HPDE6-E6E7 (cell line): ENCODE measurements around the gene PGBD2.
"Not testable (repeated sequence)": the region's sequence is repeated elsewhere in the genome, so short reads cannot be mapped to it uniquely, and the experiment has no call there.

Source experiments
- DNase-seq: peaks from one replicate; pipeline ENCODE4 v3.0.0; 2011; ENCODE audit warnings: missing footprints; ENCODE audit errors: extremely low spot score

PGBD2 gene

GRCh38 chr1:248886237-248886895 lies 19.7 kb upstream of the PGBD2 start:
- DNase-seq: no peak

- DNase-seq: not testable (repeated sequence)
Measured at GRCh38 chr1:248889914-248890243, 16.2 kb upstream of the PGBD2 start.

- no peak for DNase-seq
Measured at GRCh38 chr1:248890549-248891498, 15.2 kb upstream of the PGBD2 start.

GRCh38 chr1:248891758-248892157 lies 14.3 kb upstream of the PGBD2 start:
- DNase-seq: no peak

- DNase-seq: no peak
Measured at GRCh38 chr1:248892590-248892989, 13.4 kb upstream of the PGBD2 start.

GRCh38 chr1:248894837-248895236 lies 11.2 kb upstream of the PGBD2 start:
- DNase-seq: no peak

- no peak for DNase-seq
Measured at GRCh38 chr1:248897412-248898337, 8.4 kb upstream of the PGBD2 start.

GRCh38 chr1:248900637-248901036 lies 5.4 kb upstream of the PGBD2 start:
- no peak for DNase-seq

GRCh38 chr1:248901578-248901977 lies 4.5 kb upstream of the PGBD2 start:
- no peak for DNase-seq

GRCh38 chr1:248904437-248905216 lies 1.4 kb upstream of the PGBD2 start:
- no peak for DNase-seq

- no peak for DNase-seq
Measured at GRCh38 chr1:248905662-248906008, 400 bp upstream of the PGBD2 start.

GRCh38 chr1:248906753-248907661 lies 972 bp downstream of the PGBD2 start:
- no peak for DNase-seq

GRCh38 chr1:248910761-248911160 lies 4.7 kb downstream of the PGBD2 start:
- DNase-seq: no peak

- no peak for DNase-seq
Measured at GRCh38 chr1:248913933-248914332, 7.9 kb downstream of the PGBD2 start.

- no peak for DNase-seq
Measured at GRCh38 chr1:248914796-248915381, 8.9 kb downstream of the PGBD2 start.

- DNase-seq: no peak
Measured at GRCh38 chr1:248918131-248918530, 12.1 kb downstream of the PGBD2 start.

GRCh38 chr1:248923352-248924338 lies 17.6 kb downstream of the PGBD2 start:
- no peak for DNase-seq

- peak; percentile 37 for DNase-seq
Measured at GRCh38 chr1:248924696-248925532, 18.9 kb downstream of the PGBD2 start.
